K562 (cell line): ENCODE results near the gene PACS2. TPM values are rescaled to one million over a fixed set of nuclear protein-coding genes. Genes with fewer than 3 reads are reported as not detected.

Experiments
- E2F3 ChIP-seq: fragments of 250-450 bp; sonication (Bioruptor Pico); IDR thresholded peaks from 2 replicates; pipeline ENCODE4 v1.4.0; 2020; ENCODE audit warnings: mild to moderate bottlenecking
- ETS2 ChIP-seq: IDR thresholded peaks from 2 replicates; pipeline ENCODE4 v1.6.1; 2016; ENCODE audit warnings: borderline replicate concordance, missing genetic modification characterization, mild to moderate bottlenecking, moderate library complexity, missing compliant biosample characterization; ENCODE audit not compliant: poor library complexity, severe bottlenecking
- FOXM1 ChIP-seq, 2 experiments: fragments of 450-650 bp in 1 of 2; sonication (generic) in 1 of 2; formaldehyde crosslinking in 1 of 2; IDR thresholded peaks; 2 replicates each; pipeline versions ENCODE4 v1.6.1 to v1.9.0; 2017 to 2022; ENCODE audit warnings: low read depth in 2 of 2, mild to moderate bottlenecking in 2 of 2, missing genetic modification reagents in 1 of 2, moderate library complexity in 1 of 2
- HDGF ChIP-seq: fragments of 450-650 bp; IDR thresholded peaks from 2 replicates; pipeline ENCODE4 v1.6.1; 2016
- HOXB6 ChIP-seq: fragments of 250-450 bp; sonication (Bioruptor Pico); IDR thresholded peaks from 2 replicates; pipeline ENCODE4 v1.5.1; 2022; ENCODE audit warnings: mild to moderate bottlenecking, borderline replicate concordance
- MTA1 ChIP-seq: fragments of 450-650 bp; IDR thresholded peaks from 2 replicates; pipeline ENCODE4 v1.6.1; 2017; ENCODE audit warnings: borderline replicate concordance
- PHF21A ChIP-seq: fragments of 450-650 bp; IDR thresholded peaks from 2 replicates; pipeline ENCODE4 v1.6.1; 2017; ENCODE audit warnings: low read depth, borderline replicate concordance
- RFX1 ChIP-seq: fragments of 450-650 bp; IDR thresholded peaks from 2 replicates; pipeline ENCODE4 v1.6.1; 2016; ENCODE audit warnings: mild to moderate bottlenecking, moderate library complexity
- SMARCC2 ChIP-seq: fragments of 450-650 bp; IDR thresholded peaks from 2 replicates; pipeline ENCODE4 v1.6.1; 2017; ENCODE audit warnings: antibody characterized with exemption, moderate library complexity, mild to moderate bottlenecking, low read depth
- SNIP1 ChIP-seq: fragments of 450-650 bp; IDR thresholded peaks from 2 replicates; pipeline ENCODE4 v1.7.1; 2017; ENCODE audit warnings: low read depth, mild to moderate bottlenecking
- SRF ChIP-seq, 2 experiments: fragments of 250-450, 450-650 bp in 1 of 2; sonication (Bioruptor Pico) in 1 of 2; sonication (generic) in 1 of 2; formaldehyde crosslinking; IDR thresholded peaks; 2 replicates each; pipeline versions ENCODE4 v1.5.0 to v1.5.1; 2020 to 2022; ENCODE audit warnings: mild to moderate bottlenecking in 1 of 2, missing genetic modification reagents in 1 of 2
- STAT5B ChIP-seq: fragments of 250-450 bp; sonication (Bioruptor Pico); IDR thresholded peaks from 2 replicates; pipeline ENCODE4 v1.8.0; 2021; ENCODE audit warnings: mild to moderate bottlenecking, inconsistent platforms
- ZNF184 ChIP-seq: sonication (generic); formaldehyde crosslinking; IDR thresholded peaks from 2 replicates; pipeline ENCODE4 v1.5.0; 2020; ENCODE audit warnings: missing genetic modification reagents
- ZNF699 ChIP-seq: fragments of 250-450 bp; sonication (Bioruptor Pico); IDR thresholded peaks from 2 replicates; pipeline ENCODE4 v1.8.0; 2021; ENCODE audit warnings: mild to moderate bottlenecking, moderate library complexity; ENCODE audit not compliant: insufficient replicate concordance
- ZNF75A ChIP-seq: fragments of 450-650 bp; formaldehyde crosslinking; IDR thresholded peaks from 2 replicates; pipeline ENCODE4 v1.4.0; 2020; ENCODE audit warnings: mild to moderate bottlenecking
- polyA plus RNA-seq, 8 experiments: library from polyadenylated mRNA; depleted of rRNA in 4 of 8; stranded (reverse) in 5 of 8; unstranded in 3 of 8; fragments of >200 nt; fragmentation: Nextera tagmentation in 2 of 8; fragmentation: Illumina TruSeq in 1 of 8; extraction: Ambion mirVana in 2 of 8; extraction: Trizol in 1 of 8; gene quantifications; 2 replicates each; pipeline versions ENCODE4 v1.2.1 to v1.2.3, GENCODE V29; 2011 to 2014; ENCODE audit warnings: inconsistent platforms in 1 of 8, missing spikeins in 1 of 8
- total RNA-seq, 7 experiments: library from RNA; depleted of rRNA in 6 of 7; stranded (reverse); fragments of >200 nt in 6 of 7; fragmentation: Illumina TruSeq in 2 of 7; extraction: Trizol in 2 of 7; gene quantifications; 2 replicates each; pipeline versions ENCODE4 v1.2.1 to v1.2.3, GENCODE V29; 2011 to 2021; ENCODE audit warnings: low replicate concordance in 1 of 7
- TF ChIP-seq, protein P1 (sequence below): fragments of 250-450 bp; sonication (Bioruptor Pico); IDR thresholded peaks from 2 replicates; pipeline ENCODE4 v1.4.0; 2020; ENCODE audit warnings: borderline replicate concordance
- TF ChIP-seq, protein P2 (sequence below): fragments of 250-450 bp; sonication (Bioruptor Pico); IDR thresholded peaks from 2 replicates; pipeline ENCODE4 v1.5.0; 2020; ENCODE audit warnings: mild to moderate bottlenecking, borderline replicate concordance
- TF ChIP-seq, protein P3 (sequence below): fragments of 250-450 bp; sonication (Bioruptor Pico); IDR thresholded peaks from 2 replicates; pipeline ENCODE4 v1.6.1; 2021; ENCODE audit warnings: mild to moderate bottlenecking

PACS2 gene
- total and polyA plus RNA-seq, 9 of the 15 experiments (the other 6 are each of a cell fraction or from before 2014, with no cell fraction given) = 0.11 to 20.8 (median 9.9) TPM

DNA sequence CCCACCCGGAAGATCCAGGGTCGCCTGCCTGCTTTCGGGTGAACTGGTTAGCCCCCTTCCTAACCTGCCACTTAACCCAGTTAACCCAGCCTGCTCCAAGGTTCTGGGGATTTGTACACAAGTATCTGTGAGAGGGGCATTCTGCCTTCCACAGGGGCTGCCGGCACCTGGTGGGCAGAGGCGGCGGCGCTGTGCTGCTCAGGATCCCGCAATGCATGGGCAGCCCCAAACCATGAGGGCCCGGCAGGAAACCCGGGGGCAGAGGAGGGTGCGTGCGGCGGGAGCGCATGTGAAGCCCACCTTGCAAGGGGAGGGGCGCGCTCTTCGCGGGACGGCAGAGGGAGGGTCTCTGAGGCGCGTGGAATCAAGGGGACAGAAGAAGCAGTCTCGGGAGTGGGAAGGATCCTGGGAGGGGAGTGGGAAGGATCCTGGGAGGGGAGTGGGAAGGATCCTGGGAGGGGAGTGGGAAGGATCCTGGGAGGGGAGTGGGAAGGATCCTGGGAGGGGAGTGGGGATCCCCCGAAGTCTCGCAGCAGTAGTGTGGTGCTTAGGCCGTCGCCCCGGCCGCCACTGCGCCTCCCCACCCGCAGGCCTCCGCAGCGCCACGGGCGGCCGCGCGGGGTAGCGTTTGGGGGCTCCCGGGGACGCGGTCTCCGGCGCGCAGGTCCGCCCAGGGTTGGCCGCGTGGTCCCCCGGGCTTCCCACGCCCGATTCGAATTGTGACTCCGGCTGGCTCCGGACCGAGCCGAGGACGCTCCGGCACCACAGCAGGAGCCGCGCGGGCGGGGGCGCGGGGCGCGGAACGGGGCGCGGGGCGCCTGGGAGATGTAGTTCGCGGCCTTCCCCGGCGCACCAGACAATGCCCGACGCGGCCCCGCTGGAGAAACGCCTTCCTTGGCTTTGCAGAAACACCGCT is 100.2 kb downstream of the PACS2 start (continued):
- no peak for TF ChIP-seq SRF (CRISPR knock-in tag; IDR thresholded peaks at IDR 0.05)
- TF ChIP-seq HDGF = no peak
- TF ChIP-seq MTA1 = no peak
- TF ChIP-seq ZNF184 = no peak
- TF ChIP-seq, protein P1, sequence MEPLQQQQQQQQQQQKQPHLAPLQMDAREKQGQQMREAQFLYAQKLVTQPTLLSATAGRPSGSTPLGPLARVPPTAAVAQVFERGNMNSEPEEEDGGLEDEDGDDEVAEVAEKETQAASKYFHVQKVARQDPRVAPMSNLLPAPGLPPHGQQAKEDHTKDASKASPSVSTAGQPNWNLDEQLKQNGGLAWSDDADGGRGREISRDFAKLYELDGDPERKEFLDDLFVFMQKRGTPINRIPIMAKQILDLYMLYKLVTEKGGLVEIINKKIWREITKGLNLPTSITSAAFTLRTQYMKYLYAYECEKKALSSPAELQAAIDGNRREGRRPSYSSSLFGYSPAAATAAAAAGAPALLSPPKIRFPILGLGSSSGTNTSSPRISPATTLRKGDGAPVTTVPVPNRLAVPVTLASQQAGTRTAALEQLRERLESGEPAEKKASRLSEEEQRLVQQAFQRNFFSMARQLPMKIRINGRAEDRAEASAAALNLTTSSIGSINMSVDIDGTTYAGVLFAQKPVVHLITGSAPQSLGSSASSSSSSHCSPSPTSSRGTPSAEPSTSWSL (CRISPR knock-in tag) = no peak
- no peak for TF ChIP-seq ZNF699 (CRISPR knock-in tag)
- TF ChIP-seq SNIP1 = no peak
- TF ChIP-seq ZNF75A = no peak
- no peak for TF ChIP-seq RFX1
- TF ChIP-seq FOXM1 (IDR thresholded peaks at IDR 0.05; ENCODE audit: low read depth) = no peak
- no peak for TF ChIP-seq FOXM1 (CRISPR knock-in tag; IDR thresholded peaks at IDR 0.05; ENCODE audit: low read depth)
- TF ChIP-seq, protein P2, sequence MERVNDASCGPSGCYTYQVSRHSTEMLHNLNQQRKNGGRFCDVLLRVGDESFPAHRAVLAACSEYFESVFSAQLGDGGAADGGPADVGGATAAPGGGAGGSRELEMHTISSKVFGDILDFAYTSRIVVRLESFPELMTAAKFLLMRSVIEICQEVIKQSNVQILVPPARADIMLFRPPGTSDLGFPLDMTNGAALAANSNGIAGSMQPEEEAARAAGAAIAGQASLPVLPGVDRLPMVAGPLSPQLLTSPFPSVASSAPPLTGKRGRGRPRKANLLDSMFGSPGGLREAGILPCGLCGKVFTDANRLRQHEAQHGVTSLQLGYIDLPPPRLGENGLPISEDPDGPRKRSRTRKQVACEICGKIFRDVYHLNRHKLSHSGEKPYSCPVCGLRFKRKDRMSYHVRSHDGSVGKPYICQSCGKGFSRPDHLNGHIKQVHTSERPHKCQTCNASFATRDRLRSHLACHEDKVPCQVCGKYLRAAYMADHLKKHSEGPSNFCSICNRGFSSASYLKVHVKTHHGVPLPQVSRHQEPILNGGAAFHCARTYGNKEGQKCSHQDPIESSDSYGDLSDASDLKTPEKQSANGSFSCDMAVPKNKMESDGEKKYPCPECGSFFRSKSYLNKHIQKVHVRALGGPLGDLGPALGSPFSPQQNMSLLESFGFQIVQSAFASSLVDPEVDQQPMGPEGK = no peak
- TF ChIP-seq E2F3 (CRISPR knock-in tag) = no peak
- TF ChIP-seq, protein P3, sequence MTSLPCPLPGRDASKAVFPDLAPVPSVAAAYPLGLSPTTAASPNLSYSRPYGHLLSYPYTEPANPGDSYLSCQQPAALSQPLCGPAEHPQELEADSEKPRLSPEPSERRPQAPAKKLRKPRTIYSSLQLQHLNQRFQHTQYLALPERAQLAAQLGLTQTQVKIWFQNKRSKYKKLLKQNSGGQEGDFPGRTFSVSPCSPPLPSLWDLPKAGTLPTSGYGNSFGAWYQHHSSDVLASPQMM = no peak
- no peak for TF ChIP-seq HOXB6 (CRISPR knock-in tag)
- TF ChIP-seq PHF21A = no peak
- TF ChIP-seq STAT5B = no peak
- TF ChIP-seq ETS2 = no peak
- no peak for TF ChIP-seq SMARCC2
